MG63 (cell line): ENCODE results near the gene ARHGAP18. TPM values are rescaled to one million over a fixed set of nuclear protein-coding genes. Genes with fewer than 3 reads are reported as not detected.

Source experiments
- DNase-seq: peaks from one replicate; pipeline ENCODE4 v3.0.0-alpha.2; 2020
- H3K27me3 ChIP-seq: fragments of 250-450 bp; sonication (Bioruptor Pico); 2 replicates; pipeline ENCODE4 v1.5.1; 2020; ENCODE audit warnings: mild to moderate bottlenecking, moderate library complexity
- H3K36me3 ChIP-seq: fragments of 250-450 bp; sonication (Bioruptor Pico); 2 replicates; pipeline ENCODE4 v1.5.1; 2020; ENCODE audit warnings: mild to moderate bottlenecking, moderate library complexity
- H3K4me3 ChIP-seq: fragments of 250-450 bp; sonication (Bioruptor Pico); 2 replicates; pipeline ENCODE4 v1.5.1; 2020; ENCODE audit warnings: mild to moderate bottlenecking, moderate library complexity
- H3K9me3 ChIP-seq: fragments of 250-450 bp; sonication (Bioruptor Pico); 2 replicates; pipeline ENCODE4 v1.5.1; 2020; ENCODE audit warnings: mild to moderate bottlenecking, moderate library complexity
- total RNA-seq: library from RNA; depleted of rRNA; stranded (reverse); fragments of >200 nt; shearing (Covaris generic); gene quantifications from 2 replicates; pipeline ENCODE4 v1.2.3, GENCODE V29; 2014; ENCODE audit warnings: low replicate concordance; rRNA removed

The ARHGAP18 gene, protein sequence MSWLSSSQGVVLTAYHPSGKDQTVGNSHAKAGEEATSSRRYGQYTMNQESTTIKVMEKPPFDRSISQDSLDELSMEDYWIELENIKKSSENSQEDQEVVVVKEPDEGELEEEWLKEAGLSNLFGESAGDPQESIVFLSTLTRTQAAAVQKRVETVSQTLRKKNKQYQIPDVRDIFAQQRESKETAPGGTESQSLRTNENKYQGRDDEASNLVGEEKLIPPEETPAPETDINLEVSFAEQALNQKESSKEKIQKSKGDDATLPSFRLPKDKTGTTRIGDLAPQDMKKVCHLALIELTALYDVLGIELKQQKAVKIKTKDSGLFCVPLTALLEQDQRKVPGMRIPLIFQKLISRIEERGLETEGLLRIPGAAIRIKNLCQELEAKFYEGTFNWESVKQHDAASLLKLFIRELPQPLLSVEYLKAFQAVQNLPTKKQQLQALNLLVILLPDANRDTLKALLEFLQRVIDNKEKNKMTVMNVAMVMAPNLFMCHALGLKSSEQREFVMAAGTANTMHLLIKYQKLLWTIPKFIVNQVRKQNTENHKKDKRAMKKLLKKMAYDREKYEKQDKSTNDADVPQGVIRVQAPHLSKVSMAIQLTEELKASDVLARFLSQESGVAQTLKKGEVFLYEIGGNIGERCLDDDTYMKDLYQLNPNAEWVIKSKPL
- 31.7 and 37.9 TPM in 2 replicates for total RNA-seq

DNA sequence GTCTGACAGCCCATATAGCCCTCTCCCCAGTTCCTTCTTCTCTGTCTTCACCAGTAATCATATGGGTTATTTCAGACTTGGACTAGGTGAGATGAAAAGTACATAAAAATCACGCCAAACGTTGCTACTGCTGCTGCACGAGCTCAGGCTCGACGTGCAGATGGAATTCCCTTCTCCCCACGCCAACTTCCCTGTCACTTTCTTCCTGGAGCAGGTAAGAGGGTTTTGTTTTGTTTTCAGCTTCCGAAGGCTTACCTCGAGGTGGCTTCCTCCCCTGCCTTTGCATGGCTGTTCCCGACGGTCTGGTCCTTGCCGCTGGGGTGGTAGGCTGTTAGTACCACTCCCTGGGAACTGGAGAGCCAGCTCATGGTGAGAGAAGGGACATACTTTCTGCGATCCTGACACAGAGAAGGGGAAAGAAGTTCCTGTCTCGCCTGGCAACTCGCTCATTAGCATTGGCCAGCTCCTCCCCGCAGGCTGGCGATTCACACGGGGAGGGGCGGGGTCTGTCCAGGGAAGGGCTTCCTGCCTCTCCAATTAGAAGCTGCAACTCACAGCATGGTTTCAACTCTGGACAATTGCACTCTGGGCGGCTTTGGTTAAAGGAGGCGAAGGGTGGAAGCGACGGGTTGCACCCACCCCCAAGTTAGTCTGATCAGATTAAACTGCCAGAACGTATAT is at the start of gene ARHGAP18:
Gene ARHGAP18, minus strand, starts transcription at position 409 of the 681 bp plus-strand sequence. Its CDS starts 41 bp downstream, at position 368.
- Histone ChIP-seq H3K9me3 (no peaks in the 10 kb centered on the region), H3K27me3 (no peaks in the 10 kb centered on the region), H3K36me3 (peaks cover 7% of the 10 kb centered on the region), H3K4me3 (peak within 1 kb of the TSS; percentile 68)
- peak; percentile 96 for DNase-seq

DNA sequence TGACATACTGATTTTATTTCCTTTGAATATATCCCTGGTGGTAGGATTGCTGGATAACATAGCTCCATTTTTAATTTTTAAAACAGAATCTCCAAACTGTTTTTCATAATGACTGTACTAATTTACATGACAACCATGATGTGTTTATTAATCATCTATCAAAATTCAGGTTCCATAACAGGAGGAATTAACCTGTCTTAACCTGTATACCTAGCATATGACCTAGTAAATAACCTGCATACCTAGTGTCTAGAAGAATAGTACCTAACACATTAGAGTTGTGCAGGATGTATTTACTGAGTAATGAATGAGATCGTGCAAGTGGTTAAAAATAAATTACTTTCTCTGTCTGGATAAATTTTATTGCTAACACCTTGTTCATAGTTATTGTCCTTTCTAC is 45.8 kb upstream of the ARHGAP18 start:
- DNase-seq = no peak
- H3K9me3 ChIP-seq = no peaks in the 10 kb centered on the region
- H3K36me3 ChIP-seq = no peaks in the 10 kb centered on the region
- H3K27me3 ChIP-seq = no peaks in the 10 kb centered on the region
- H3K4me3 ChIP-seq = no peak overlapping the region

DNA sequence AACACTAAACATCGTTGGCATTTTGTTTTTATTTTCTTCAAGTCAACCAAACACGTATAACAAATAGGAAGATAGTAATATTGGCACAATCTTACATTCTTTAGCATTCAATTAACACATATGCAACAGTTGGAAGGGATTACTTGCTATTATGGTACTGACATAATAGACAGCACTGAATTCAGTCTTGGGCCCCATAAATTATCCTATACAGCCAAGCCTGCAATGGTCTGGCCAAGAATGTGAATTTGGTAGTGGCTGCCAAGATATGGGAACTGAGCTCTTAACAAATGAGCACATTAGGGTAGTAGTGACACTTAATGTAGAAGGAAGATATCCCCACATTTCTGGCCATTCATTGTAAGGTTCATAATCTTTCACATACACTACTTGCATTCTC is 44.8 kb upstream of the ARHGAP18 start:
- no peak for DNase-seq
- Histone ChIP-seq H3K9me3 (no peaks in the 10 kb centered on the region), H3K4me3 (no peak overlapping the region), H3K36me3 (no peaks in the 10 kb centered on the region), H3K27me3 (no peaks in the 10 kb centered on the region)

DNA sequence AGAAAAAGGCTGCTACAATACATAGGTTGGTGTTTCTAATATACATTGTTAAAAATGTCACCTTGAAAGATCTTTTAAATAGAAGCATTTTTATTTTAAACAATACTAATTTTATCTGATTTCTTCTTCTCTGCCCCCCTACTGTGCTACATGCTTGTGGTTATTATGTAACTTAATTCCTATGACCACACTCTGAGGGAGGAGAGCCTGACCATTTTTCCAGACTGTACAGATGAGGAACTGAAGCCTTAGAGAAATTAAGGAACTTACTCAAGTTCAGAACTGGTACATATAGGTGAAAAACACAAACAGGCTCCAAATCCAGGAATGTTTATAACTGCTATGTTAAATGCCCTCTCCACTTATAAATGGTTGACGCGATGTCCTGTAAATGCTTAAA is 43.4 kb upstream of the ARHGAP18 start:
- no peak for DNase-seq
- Histone ChIP-seq H3K9me3 (no peaks in the 10 kb centered on the region), H3K4me3 (no peak overlapping the region), H3K27me3 (no peaks in the 10 kb centered on the region), H3K36me3 (no peaks in the 10 kb centered on the region)

DNA sequence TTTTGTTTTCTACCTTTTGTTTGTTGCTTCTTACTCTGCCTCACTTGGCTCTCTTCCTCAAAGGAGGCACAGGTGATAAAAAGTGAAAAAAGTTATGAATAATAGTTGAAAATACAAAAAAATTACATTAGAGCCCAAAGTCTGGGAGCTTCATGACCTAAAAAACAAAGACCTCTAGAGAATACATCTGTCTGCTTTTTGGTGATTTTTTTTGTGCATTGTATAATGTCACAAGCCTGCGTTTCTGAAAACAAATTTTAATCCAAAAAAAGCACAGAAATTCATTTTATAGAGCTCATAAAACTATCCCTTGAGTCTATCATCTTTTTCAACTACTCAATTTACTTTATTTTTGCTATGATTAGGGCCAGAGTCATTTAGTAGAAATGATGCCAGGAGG is 41.4 kb upstream of the ARHGAP18 start:
- no peak for DNase-seq
- no peaks in the 10 kb centered on the region for H3K27me3 ChIP-seq
- no peaks in the 10 kb centered on the region for H3K36me3 ChIP-seq
- no peaks in the 10 kb centered on the region for H3K9me3 ChIP-seq
- H3K4me3 ChIP-seq = no peak overlapping the region

DNA sequence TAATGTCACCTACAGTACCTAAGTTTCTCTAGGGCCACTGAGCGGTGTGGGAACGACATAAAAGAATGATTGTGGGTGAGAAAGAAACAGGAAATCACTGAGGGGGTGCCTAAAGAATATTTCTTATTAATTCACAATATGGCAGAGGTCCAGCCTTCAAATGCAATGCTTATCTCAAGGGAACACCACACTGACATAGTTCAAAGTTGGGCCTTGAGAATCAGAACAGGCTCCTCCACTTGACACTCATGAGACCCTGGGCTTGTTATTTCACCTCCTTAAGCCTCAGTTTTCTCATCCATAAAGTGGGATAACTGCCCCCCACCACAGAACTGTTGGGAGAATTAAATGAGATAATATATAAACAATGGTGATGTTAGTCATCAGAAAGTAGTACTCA is 40.4 kb upstream of the ARHGAP18 start:
- Histone ChIP-seq H3K36me3 (no peaks in the 10 kb centered on the region), H3K4me3 (no peak overlapping the region)
- DNase-seq = no peak

DNA sequence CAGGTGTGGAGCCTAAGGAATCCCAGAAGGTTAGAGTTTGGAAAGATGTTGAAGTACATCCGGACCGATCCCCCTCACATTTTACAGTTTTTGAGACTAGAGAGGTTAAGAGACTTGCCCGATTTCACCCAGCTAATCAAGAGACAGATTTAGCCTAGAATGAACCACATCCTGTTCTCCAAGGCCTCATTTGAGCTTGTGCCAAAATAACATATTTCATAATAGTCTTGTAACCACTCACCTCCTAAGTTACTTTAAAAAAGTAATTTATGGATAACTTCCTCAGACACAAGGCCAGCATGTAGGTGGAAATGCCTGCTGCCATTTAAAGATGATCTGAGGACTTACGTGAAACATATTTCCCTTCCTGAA is 39.8 kb upstream of the ARHGAP18 start:
- no peak for DNase-seq
- H3K9me3 ChIP-seq = no peaks in the 10 kb centered on the region
- H3K36me3 ChIP-seq = no peaks in the 10 kb centered on the region
- no peak overlapping the region for H3K4me3 ChIP-seq
- no peaks in the 10 kb centered on the region for H3K27me3 ChIP-seq

More for the DNA sequence above, 40.4 kb upstream of the ARHGAP18 start:
- Histone ChIP-seq H3K9me3 (no peaks in the 10 kb centered on the region), H3K27me3 (no peaks in the 10 kb centered on the region)

DNA sequence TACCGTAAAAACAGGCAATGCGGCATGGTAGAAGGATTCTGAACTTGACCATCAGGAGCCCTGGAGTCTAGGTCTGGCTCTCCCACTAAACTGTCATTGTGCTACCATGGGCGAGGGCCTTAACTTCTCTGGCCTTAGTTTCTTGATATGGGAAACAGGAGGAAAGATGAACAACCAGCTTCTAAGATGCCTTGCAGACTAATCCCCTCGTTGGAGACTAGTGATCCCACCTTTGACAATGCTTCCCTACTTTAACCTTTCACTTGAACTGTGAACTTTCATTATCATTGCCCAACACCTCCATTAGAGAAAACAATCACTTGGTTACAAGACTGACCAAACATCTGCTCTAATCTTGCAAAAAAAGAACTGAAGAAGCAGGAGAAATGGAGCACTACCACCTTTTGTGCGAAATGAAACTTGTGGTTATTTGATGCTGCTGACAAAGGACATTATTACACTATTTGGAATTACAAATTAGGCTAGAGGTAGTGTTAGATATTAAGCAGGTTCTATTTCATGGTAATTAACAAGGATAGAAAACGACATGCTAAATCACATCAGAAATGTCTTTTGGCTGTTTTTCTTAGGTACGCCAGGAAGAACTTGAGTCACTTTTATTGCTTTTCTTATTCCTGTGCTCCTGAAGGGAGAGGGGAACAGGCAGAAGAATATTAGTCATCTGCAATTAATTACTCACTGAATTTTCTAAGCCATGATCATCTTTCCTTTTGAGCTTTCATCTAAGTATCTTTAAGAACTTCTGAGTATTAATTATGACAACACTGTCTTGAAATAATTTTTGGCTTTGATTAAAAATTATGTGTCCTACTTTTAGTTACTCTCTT is 39.1 kb upstream of the ARHGAP18 start:
- Histone ChIP-seq H3K4me3 (no peak overlapping the region), H3K27me3 (no peaks in the 10 kb centered on the region), H3K36me3 (no peaks in the 10 kb centered on the region), H3K9me3 (no peaks in the 10 kb centered on the region)
- DNase-seq = no peak

DNA sequence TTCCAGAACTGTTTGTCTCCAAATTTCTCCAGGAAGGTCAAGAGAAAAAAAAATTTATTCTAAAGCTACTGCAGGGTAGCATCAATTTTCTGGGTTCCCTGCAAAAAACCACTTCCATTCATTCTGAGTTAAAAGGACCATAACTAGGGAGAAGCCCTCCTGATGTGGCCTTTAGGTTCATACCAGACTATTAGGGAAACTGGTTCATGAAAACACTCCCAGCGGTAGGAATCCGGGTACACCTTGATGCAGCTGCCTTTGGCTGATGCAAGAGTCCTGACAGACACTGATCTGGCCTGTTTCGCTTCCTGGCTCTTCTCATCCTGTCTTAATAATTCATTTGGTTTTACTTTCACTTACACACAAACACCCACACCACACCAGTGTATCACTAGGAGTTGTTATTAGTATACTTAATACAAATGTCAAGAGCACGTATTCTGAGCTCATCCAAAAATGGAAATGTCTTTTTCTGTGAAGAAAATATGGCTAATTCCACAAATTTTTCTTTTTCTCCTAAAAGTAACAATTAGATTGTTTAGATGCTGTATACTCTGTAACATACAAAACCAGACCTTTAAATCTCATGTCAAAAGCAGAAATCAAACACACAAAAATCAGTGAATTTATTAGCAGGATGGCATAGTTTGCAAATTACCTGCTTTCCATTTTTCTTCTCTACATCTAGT is 38.4 kb upstream of the ARHGAP18 start:
- no peaks in the 10 kb centered on the region for H3K36me3 ChIP-seq
- DNase-seq = peak; percentile 45
- H3K9me3 ChIP-seq = no peaks in the 10 kb centered on the region
- no peak overlapping the region for H3K4me3 ChIP-seq
- H3K27me3 ChIP-seq = no peaks in the 10 kb centered on the region

DNA sequence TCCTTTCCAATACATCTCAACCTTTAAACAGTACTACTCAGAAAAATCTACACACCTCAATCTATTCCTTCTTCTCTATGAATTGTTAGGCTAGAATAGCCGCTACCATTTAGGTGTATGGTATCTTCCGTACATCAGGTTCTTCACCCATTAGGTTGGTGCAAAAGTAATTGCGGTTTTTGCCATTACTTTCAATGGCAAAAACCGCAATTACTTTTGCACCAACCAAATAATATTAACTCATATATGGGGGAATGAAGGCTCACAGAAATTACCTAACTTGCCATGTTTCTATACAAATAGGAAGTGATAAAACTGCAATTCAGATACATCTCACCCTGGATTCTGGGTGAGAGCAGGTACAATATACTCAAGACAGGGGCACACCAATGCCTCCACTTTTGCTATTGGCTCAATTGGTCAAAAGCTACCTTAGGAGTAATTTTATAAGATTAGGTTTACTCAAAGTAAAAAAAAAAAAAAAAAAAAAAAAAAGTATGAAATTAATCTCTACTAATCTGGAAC is 37.7 kb upstream of the ARHGAP18 start:
- no peak for DNase-seq
- H3K27me3 ChIP-seq = no peaks in the 10 kb centered on the region
- no peaks in the 10 kb centered on the region for H3K36me3 ChIP-seq
- no peaks in the 10 kb centered on the region for H3K9me3 ChIP-seq
- no peak overlapping the region for H3K4me3 ChIP-seq

DNA sequence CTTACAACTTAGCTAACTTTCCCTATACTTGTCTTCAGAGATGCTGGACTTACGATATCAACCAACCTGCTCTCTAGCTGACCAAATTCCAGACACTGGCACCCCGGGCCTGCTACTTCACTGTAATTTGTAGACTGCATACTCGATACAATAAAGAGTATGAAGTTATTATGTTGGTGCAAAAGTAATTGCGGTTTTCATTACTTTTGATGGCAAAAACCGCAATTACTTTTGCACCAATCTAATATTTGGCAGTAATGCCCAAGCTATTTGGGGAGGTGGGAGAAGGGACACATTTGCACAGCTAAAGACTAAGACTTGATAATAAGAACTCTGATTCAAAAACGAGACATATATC is 34.9 kb upstream of the ARHGAP18 start:
- no peaks in the 10 kb centered on the region for H3K36me3 ChIP-seq
- no peaks in the 10 kb centered on the region for H3K27me3 ChIP-seq
- DNase-seq = no peak
- H3K9me3 ChIP-seq = no peaks in the 10 kb centered on the region
- H3K4me3 ChIP-seq = no peak overlapping the region

DNA sequence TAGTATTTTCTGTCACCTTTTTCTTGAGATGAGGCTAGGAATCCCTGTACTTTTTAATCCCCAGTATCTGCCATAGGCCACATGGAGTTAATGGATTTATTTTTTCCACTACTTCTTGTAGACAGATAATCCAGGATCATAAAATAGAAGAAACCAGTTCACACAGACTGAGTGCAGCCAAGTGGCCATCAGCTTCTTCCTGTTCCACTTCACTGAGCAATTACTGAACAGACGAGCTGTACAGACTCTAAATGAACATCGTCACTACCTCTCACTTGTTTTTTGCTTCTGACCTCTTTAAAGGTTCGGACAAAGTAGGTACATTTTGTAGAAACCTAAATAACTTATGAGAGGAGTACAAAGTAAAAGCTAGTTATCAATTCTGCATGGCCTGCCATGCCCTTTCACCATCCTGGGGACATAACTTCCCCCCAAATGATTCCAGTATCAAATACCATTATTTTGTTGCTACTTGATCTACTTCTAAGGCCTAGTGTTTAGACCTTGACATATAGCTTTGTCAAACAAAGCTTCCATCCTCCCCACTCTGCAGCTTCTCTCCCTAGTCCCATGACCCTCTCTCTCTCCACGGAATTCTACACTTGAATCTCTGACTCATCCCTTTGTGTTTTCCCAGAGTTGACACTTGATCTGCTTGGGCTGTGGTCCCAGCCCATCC is 34.4 kb upstream of the ARHGAP18 start:
- Histone ChIP-seq H3K4me3 (no peak overlapping the region), H3K36me3 (no peaks in the 10 kb centered on the region), H3K9me3 (no peaks in the 10 kb centered on the region), H3K27me3 (no peaks in the 10 kb centered on the region)
- DNase-seq = peak; percentile 76

DNA sequence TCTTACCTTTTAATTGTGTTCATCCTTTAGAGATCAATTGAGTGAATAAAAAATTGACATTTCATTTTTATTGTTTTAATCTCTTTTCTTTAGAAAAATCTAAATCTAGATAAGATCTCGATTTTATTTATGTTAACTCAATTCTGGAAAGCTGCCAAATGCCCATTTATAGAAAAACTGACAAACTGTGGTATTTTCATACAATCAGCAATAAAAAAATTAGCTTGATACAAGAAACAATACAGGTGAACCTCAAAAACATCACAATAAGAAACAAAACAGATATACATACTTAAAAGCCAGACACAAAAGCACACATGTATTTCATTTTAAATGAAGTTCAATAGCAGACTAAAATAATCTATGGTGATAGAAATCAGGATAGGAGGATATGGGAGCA is 30.0 kb upstream of the ARHGAP18 start:
- DNase-seq = no peak
- H3K9me3 ChIP-seq = no peaks in the 10 kb centered on the region
- H3K4me3 ChIP-seq = no peak overlapping the region
- no peaks in the 10 kb centered on the region for H3K27me3 ChIP-seq
- no peaks in the 10 kb centered on the region for H3K36me3 ChIP-seq

DNA sequence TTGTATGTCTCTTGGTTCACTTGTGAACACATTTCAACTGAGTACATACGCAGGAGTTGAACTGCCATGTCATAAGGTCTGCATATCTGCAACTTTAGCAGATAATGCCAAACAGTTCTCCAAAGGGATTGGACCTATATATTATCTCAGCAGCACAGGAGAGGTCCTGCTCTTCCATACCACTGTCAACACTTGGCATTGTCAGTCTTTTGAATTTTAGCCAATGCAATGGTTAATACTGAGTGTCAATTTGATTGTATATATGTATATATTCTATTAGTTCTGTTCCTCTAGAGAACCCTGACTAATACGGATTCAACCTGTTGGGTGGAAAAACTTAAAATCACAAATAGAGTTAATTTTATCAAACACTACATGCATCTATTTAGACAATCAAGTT is 26.1 kb upstream of the ARHGAP18 start:
- Histone ChIP-seq H3K9me3 (no peaks in the 10 kb centered on the region), H3K27me3 (no peaks in the 10 kb centered on the region), H3K36me3 (no peaks in the 10 kb centered on the region), H3K4me3 (no peak overlapping the region)
- no peak for DNase-seq

DNA sequence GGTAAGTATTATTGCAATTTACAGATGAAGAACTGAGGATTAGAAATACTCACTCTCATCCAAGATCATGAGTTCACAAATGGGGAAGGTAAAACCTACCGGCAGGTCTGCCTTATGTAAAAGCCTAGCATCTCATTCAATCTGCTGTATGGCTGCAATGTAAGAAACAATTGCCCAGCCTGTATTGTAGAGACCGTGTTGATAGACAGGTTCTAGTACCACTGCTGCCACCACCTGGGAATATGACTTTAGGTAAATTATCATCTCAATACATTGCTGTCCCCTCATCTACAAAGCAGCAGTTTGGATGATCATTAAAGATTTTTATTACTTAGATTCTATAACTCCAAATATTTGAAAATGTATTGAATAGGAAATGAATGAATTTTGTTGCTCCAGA is 23.3 kb upstream of the ARHGAP18 start:
- no peak for DNase-seq
- H3K27me3 ChIP-seq = no peaks in the 10 kb centered on the region
- no peaks in the 10 kb centered on the region for H3K36me3 ChIP-seq
- H3K9me3 ChIP-seq = no peaks in the 10 kb centered on the region
- H3K4me3 ChIP-seq = no peak overlapping the region

DNA sequence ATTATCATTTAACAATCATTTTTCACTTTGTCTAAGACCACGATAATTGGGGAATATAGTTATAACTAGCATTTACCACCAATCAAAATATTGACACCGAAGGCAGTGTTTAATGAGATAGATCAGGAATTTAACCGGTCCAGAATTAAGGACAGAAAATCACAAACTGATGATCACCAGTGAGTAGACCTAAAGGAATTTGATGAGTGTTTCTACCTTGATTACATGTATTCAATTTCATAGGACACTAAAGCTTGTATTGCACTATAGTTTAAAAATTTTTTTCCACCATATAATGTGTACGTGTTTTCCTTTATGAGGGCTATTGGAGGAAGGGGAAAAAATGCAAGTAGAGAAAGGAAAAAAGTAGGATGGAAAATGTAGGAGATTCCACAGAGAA is 22.6 kb upstream of the ARHGAP18 start:
- Histone ChIP-seq H3K36me3 (no peaks in the 10 kb centered on the region), H3K9me3 (no peaks in the 10 kb centered on the region), H3K27me3 (no peaks in the 10 kb centered on the region), H3K4me3 (no peak overlapping the region)
- no peak for DNase-seq
